Measurements from ENCODE around the gene THSD8. TPM values are rescaled to one million over a fixed set of nuclear protein-coding genes. Genes with fewer than 3 reads are reported as not detected.

The THSD8 gene
- polyA plus RNA-seq, 1 donor from 2014 or later, result not detected

- no peaks in the 10 kb centered on the region for H3K27me3 ChIP-seq (ENCODE audit: insufficient read depth, low read depth, low read length)
- TF ChIP-seq RAD21 (conservative IDR thresholded peaks at IDR 0.05), result no peak
- TF ChIP-seq CTCF (IDR thresholded peaks at IDR 0.05; ENCODE audit: poor library complexity, severe bottlenecking), result no peak
- TF ChIP-seq SMC3 (conservative IDR thresholded peaks at IDR 0.05; ENCODE audit: poor library complexity), result no peak
- no peak overlapping the region for H2AFZ ChIP-seq (ENCODE audit: low read depth, low read length)
- no peaks in the 10 kb centered on the region for H4K20me1 ChIP-seq (ENCODE audit: insufficient read depth)
- no peak overlapping the region for H3K27ac ChIP-seq (ENCODE audit: low read length)
- peak overlapping the region; percentile 85 for H3K9ac ChIP-seq (ENCODE audit: low read length)
- H3K79me2 ChIP-seq (replicated peaks; ENCODE audit: insufficient read depth, low read length), result no peaks in the 10 kb centered on the region
- no peak overlapping the region for H3K4me2 ChIP-seq (ENCODE audit: low read length)
- no peak overlapping the region for H3K4me3 ChIP-seq (ENCODE audit: low read length)
- no peaks in the 10 kb centered on the region for H3K9me2 ChIP-seq (ENCODE audit: insufficient read depth, low read length)
- no peaks in the 10 kb centered on the region for H3K9me3 ChIP-seq (ENCODE audit: low read length)
- no peaks in the 10 kb centered on the region for H3K36me3 ChIP-seq (ENCODE audit: insufficient read depth, low read length)
- H3F3A ChIP-seq (ENCODE audit: insufficient read depth, low read length, poor library complexity, severe bottlenecking), result no peaks in the 10 kb centered on the region
These were observed 17.9 kb upstream of the THSD8 start for GRCh38 chr19:12783849-12784393.

- Histone ChIP-seq H3K36me3 (ENCODE audit: insufficient read depth, low read length) (no peaks in the 10 kb centered on the region), H3K4me2 (ENCODE audit: low read length) (no peak overlapping the region), H3F3A (ENCODE audit: insufficient read depth, low read length, poor library complexity, severe bottlenecking) (no peaks in the 10 kb centered on the region), H2AFZ (ENCODE audit: low read depth, low read length) (no peak overlapping the region), H3K27me3 (ENCODE audit: insufficient read depth, low read depth, low read length) (no peaks in the 10 kb centered on the region), H3K27ac (ENCODE audit: low read length) (no peak overlapping the region), H3K79me2 (replicated peaks; ENCODE audit: insufficient read depth, low read length) (no peaks in the 10 kb centered on the region), H3K9me3 (ENCODE audit: low read length) (no peaks in the 10 kb centered on the region), H3K4me3 (ENCODE audit: low read length) (no peak overlapping the region), H3K9me2 (ENCODE audit: insufficient read depth, low read length) (no peaks in the 10 kb centered on the region), H4K20me1 (ENCODE audit: insufficient read depth) (no peaks in the 10 kb centered on the region), H3K9ac (ENCODE audit: low read length) (peak overlapping the region; percentile 9)
- TF ChIP-seq SMC3 (conservative IDR thresholded peaks at IDR 0.05; ENCODE audit: poor library complexity), result no peak
- no peak for TF ChIP-seq EP300 (conservative IDR thresholded peaks at IDR 0.05; ENCODE audit: poor library complexity, severe bottlenecking)
- TF ChIP-seq POLR2AphosphoS5 (IDR thresholded peaks at IDR 0.05), result no peak
- TF ChIP-seq EZH2 (IDR thresholded peaks at IDR 0.05; ENCODE audit: borderline replicate concordance, insufficient read depth, low read length, poor library complexity, severe bottlenecking), result no peak
- TF ChIP-seq TAF1 (IDR thresholded peaks at IDR 0.05; ENCODE audit: low read depth), result no peak
- TF ChIP-seq MXI1 (conservative IDR thresholded peaks at IDR 0.05; ENCODE audit: poor library complexity, severe bottlenecking), result no peak
- no peak for TF ChIP-seq RAD21 (conservative IDR thresholded peaks at IDR 0.05)
- no peak for TF ChIP-seq CTCF (IDR thresholded peaks at IDR 0.05; ENCODE audit: poor library complexity, severe bottlenecking)
- TF ChIP-seq REST (IDR thresholded peaks at IDR 0.05; ENCODE audit: borderline replicate concordance), result no peak
These were observed 17.4 kb upstream of the THSD8 start for GRCh38 chr19:12784394-12784870.
